ENCODE results near the gene PTPRN2.

Gene PTPRN2

GRCh38 chr7:157612664-157613561 is 974.7 kb downstream of the PTPRN2 start:
- no peak for DNase-seq

GRCh38 chr7:157612009-157612663 is 975.5 kb downstream of the PTPRN2 start:
- DNase-seq: no peak

GRCh38 chr7:157611341-157611740 is 976.3 kb downstream of the PTPRN2 start:
- no peak for DNase-seq

- DNase-seq: no peak
Observed at GRCh38 chr7:157610671-157611295, 976.8 kb downstream of the PTPRN2 start.

GRCh38 chr7:157609932-157610640 is 977.5 kb downstream of the PTPRN2 start:
- no peak for DNase-seq

GRCh38 chr7:157609516-157609915 is 978.1 kb downstream of the PTPRN2 start:
- DNase-seq: no peak

GRCh38 chr7:157607218-157607617 is 980.4 kb downstream of the PTPRN2 start:
- DNase-seq: no peak

GRCh38 chr7:157606140-157606539 is 981.5 kb downstream of the PTPRN2 start:
- no peak for DNase-seq

GRCh38 chr7:157605638-157606037 is 982.0 kb downstream of the PTPRN2 start:
- no peak for DNase-seq

GRCh38 chr7:157604661-157605381 is 982.8 kb downstream of the PTPRN2 start:
- no peak for DNase-seq

- no peak for DNase-seq
Observed at GRCh38 chr7:157603716-157604115, 983.9 kb downstream of the PTPRN2 start.

- no peak for DNase-seq
Observed at GRCh38 chr7:157603005-157603404, 984.6 kb downstream of the PTPRN2 start.

GRCh38 chr7:157602581-157602980 is 985.0 kb downstream of the PTPRN2 start:
- no peak for DNase-seq

GRCh38 chr7:157602156-157602555 is 985.5 kb downstream of the PTPRN2 start:
- no peak for DNase-seq

- DNase-seq: no peak
Observed at GRCh38 chr7:157601530-157601929, 986.1 kb downstream of the PTPRN2 start.

- DNase-seq: no peak
Observed at GRCh38 chr7:157599491-157599890, 988.1 kb downstream of the PTPRN2 start.

GRCh38 chr7:157597562-157597961 is 990.1 kb downstream of the PTPRN2 start:
- no peak for DNase-seq

- DNase-seq: no peak
Observed at GRCh38 chr7:157596881-157597280, 990.7 kb downstream of the PTPRN2 start.

- no peak for DNase-seq
Observed at GRCh38 chr7:157596471-157596870, 991.2 kb downstream of the PTPRN2 start.

GRCh38 chr7:157596026-157596425 is 991.6 kb downstream of the PTPRN2 start:
- DNase-seq: no peak

- DNase-seq: no peak
Observed at GRCh38 chr7:157595086-157595855, 992.4 kb downstream of the PTPRN2 start.

GRCh38 chr7:157594306-157594705 is 993.3 kb downstream of the PTPRN2 start:
- DNase-seq: no peak
